ENCODE results near the gene AKAP13.

GRCh38 chr15:85525755-85526154, 145.4 kb downstream of the AKAP13 start:
- TF ChIP-seq CTCF (IDR thresholded peaks at IDR 0.05), result no peak
- TF ChIP-seq POLR2A (IDR thresholded peaks at IDR 0.05), result no peak

Data from uterus (tissue), 2 donors.